Measurements from ENCODE around the gene SGSM1.

Gene SGSM1

DNA sequence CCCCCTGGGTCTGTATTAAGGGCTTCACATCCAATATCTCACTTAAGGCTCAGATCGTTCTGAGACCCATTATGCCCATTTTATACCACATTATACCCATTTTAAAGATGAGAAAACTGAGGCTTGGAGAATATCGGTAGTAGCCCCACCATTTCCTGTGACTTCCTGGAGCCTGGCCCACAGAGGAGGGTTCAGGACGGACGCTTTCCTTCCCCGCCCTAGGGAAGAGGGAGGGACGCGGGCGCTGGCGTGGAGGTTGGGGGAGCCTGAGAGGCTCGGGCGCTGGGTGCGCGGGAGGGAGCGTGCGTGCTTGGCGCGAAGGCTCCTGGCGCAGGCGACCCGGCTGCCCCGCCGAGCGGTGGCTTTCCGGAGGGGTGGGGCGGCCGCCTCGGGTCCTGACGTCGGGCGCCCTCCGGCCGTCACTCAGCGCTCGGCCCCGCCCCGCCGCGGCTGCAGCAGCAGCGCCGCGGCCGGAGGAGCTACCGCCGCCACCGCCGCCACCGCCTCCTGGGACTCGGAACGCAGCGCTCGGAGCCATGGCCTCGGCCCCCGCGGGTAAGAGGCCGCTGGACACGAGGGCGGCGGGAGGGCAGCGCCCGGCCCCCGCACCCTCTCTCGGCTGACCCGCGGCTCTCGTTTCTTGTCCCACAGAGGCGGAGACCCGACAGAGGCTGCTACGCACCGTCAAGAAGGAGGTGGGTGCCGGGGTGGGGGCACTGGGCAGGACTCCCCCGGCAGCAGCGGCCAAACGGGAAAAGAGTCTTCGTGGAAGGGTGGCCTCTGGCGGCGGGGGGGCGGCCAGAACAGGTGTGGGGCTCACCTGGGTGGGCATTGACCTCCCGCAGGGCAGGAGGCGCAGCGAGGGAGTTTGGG is at the start of gene SGSM1:
Gene SGSM1 (plus strand): TSS at position 422 of the 873 bp plus-strand sequence. CDS start 115 bp downstream, at position 537.
- peak; percentile 46 for DNase-seq (ENCODE audit: low read depth)

- peak; percentile 48 for DNase-seq (ENCODE audit: low read depth)
Observed at GRCh38 chr22:24758164-24758799, 47.7 kb upstream of the SGSM1 start.

- no peak for DNase-seq (ENCODE audit: low read depth)
Observed at GRCh38 chr22:24759765-24760164, 46.2 kb upstream of the SGSM1 start.

DNA sequence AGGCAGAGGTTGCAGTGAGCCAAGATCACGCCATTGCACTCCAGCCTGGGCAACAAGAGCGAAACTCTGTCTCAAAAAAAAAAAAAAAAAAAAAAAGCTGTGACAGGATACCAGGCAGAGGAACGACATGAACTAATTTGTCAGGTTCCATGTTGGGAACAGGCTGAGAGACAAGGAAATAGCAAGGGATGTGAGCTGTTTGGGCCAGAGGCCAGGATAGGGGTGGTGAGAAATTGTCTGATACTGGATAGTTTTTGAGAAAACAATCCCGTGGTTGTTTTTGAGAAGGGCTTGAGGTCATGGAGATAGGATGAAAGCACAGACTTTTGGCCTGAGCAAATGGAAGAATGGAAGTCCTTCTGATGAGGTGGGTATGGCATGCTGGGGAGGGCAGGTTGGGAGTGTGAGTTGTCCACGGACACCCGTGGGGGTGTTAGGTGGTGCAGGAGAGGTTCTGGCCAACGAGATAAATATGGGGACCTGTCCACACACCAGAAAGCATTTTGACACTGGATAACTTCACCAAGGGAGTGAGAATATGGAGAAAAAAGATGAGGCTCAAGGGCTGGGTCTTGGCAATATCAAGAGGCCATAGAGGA is 45.2 kb upstream of the SGSM1 start:
- DNase-seq (ENCODE audit: low read depth): no peak

GRCh38 chr22:24761888-24762675 is 43.9 kb upstream of the SGSM1 start:
- DNase-seq (ENCODE audit: low read depth): no peak

GRCh38 chr22:24763872-24764485 is 42.0 kb upstream of the SGSM1 start:
- no peak for DNase-seq (ENCODE audit: low read depth)

DNA sequence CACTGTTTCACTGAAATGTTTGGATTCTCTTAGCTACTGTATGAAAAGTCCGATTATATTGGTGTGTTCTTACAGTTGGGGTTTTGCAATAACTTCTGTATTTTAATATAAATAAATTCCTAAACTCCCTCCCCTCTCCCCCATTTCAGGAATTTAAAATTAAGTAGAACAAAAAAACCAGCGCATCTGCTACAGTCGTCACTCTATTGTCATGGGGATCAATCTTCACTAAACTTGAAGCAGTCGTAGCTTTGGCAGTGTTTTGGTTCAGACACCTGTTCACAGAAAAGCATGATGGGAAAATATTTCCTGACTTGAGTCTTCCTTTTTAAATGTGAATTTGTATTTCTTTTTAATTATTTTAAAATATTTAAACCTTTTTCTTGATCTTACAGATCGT is 40.8 kb upstream of the SGSM1 start:
- DNase-seq (ENCODE audit: low read depth): no peak

DNA sequence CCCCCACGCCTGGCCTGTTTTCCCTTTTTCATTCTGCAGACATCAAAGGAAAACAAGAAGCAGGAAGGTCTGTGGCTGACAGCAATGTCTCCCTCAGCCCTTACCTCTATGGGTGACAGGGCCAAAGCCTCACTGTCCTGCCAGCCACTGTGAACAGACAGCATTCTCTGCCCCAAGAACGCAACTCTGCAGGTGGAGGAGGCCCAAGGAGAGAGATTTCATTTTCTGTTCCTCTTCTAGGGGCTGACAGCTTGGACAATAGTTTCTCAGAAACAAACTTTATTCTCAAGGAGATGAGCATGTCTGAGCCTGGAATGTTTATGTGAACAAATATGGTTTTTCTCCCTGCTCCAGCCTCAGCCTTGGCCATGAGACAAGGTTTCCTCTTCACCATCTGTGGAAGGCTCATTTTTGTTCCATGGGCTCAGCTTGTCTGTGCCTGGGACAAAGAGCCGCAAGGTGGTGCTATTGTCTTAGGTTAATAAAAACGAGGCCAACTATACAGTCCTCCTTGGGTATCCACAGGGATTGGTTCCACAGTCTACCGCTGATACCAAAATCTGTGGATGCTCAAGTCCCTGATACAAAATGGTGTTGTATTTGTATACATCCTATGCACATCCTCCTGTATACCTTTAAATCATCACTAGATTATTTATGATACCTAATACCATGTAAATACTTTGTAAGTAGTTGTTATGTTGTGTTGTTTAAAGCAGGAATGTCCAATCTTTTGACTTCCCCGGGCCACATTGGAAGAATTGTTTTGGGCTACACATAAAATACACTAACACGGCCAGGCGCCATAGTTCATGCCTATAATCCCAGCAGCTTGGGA is 37.3 kb upstream of the SGSM1 start:
- peak; percentile 59 for DNase-seq (ENCODE audit: low read depth)

- peak; percentile 48 for DNase-seq (ENCODE audit: low read depth)
Observed at GRCh38 chr22:24772493-24773220, 33.4 kb upstream of the SGSM1 start.

DNA sequence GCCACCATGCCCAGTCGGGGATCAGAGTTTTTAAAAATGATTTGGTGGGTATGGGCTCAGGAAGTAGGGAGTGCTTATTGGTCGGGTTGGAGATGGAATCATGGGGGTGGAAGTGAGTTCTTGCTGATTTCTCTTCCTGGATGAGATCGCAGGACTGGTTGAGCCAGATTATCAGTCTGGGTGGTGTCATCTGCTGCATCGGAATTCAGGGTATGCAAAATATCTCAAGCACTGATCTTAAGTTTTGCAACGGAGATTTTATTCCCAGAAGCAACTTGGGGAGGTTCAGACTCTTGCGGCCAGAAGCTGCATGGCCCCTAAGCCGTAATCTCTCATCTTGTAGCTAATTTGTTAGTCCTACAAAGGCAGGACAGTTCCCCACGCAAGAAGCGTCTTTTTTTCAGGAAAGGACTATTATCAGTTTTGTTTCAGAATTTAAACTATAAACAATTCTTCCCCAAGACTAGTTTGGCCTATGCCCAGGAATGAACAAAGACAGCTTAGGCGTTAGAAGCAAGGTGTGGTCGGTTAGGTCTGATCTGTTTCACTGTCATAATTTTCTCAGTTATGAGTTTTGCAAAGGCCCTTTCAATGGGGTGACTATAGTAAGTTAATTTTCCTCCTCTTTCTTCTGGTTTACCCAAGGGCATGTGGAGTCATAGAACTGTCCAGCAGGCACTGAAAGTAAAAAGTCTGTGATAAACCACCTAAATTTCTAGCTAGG is 30.1 kb upstream of the SGSM1 start:
- no peak for DNase-seq (ENCODE audit: low read depth)

GRCh38 chr22:24776525-24776924 is 29.5 kb upstream of the SGSM1 start:
- no peak for DNase-seq (ENCODE audit: low read depth)

- DNase-seq (ENCODE audit: low read depth): no peak
Observed at GRCh38 chr22:24789516-24789915, 16.5 kb upstream of the SGSM1 start.

DNA sequence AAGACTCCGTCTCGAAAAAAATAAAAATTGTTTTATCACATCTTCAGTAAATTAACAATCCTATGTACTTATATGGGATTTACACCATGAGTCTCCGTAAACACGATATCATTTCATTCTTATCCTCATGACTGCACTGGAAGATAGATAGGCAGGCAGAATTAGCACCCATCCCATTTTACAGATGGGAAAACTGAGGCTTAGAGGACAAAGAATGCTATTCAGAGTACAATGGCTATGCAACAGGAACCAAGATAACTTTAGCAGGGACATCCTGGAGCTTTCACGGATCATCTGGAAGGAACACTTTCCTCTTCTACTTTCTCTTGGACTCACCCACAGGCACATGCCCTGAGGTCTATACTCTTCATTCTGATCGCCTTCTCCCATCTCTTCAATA is 14.6 kb upstream of the SGSM1 start:
- DNase-seq (ENCODE audit: low read depth): no peak

- DNase-seq (ENCODE audit: low read depth): no peak
Observed at GRCh38 chr22:24796056-24796455, 10.0 kb upstream of the SGSM1 start.

DNA sequence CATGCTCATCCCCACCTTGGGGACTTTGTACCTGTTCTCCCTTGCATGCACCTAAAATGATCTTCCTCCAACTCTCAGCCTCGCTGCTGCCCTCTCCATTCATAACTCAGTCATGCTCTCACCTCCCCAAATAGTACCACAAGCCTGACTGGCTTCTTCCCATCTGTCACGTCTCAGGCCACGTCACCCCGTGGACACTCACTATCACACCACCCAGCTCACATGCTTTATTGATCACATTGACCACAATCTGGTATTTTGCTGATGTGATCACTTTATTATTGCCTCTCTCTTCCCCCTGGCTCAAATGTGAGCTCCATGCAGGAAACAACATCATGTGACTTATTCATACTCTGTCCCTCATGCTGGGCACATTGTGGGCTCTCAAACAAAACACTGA is 9.2 kb upstream of the SGSM1 start:
- DNase-seq (ENCODE audit: low read depth): no peak

DNA sequence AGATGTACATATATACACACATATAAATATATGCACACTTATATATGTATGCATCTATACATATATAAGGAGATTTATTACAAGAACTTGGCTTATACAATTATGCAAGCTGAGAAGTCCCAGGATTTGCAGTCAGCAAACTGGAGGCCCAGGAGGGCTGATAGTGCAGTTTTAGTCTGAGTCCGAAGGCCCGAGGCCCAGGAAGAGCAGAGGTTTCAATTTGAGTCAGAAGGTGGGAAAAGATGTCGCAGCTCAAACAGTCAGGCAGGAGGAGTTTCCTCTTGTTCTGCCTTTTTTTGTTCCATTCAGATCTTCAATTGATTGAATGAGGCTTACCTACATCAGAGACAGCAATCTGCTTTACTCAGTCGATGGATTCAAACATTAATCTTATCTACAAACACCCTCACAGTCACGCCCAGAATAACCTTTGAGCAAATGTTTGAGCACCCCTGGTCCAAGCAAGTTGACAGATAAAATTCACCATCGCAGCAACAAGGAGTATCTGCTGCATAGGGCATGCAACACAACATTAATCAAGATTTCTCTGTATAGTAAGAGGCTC is 4.0 kb upstream of the SGSM1 start:
- no peak for DNase-seq (ENCODE audit: low read depth)

GRCh38 chr22:24803064-24803542 is 2.9 kb upstream of the SGSM1 start:
- DNase-seq (ENCODE audit: low read depth): no peak

DNA sequence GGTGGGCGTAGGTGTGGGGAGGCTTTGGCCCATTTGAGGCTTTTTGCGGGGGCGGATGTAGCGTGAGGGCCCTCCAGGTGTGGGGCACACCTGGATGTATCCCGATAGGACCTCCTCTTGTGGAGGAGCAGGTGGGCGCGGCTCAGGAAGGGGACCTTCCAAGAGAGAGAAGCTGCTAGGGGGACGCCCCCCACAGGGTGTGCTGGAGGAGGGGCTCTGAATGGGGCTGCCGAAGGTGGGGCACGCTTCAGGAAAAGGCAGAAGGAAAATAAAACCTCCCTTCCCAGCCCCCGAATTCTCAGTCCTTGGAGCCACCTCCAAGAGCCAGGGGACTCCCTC is 621 bp downstream of the SGSM1 start:
- DNase-seq (ENCODE audit: low read depth): no peak

GRCh38 chr22:24807284-24807950 is 1.4 kb downstream of the SGSM1 start:
- DNase-seq (ENCODE audit: low read depth): peak; percentile 42
